PFSK-1 (cell line): ENCODE data around the gene PSME1.

Source experiments
- FOXP2 ChIP-seq: optimal IDR thresholded peaks from 2 replicates; pipeline ENCODE3; 2011; ENCODE audit warnings: borderline replicate concordance, control low read depth, inconsistent platforms; ENCODE audit not compliant: insufficient read depth; ENCODE audit errors: extremely low read length, extremely low read depth
- POLR2AphosphoS5 ChIP-seq: IDR thresholded peaks from 2 replicates; pipeline ENCODE4 v1.6.1; 2012; ENCODE audit warnings: low read depth, mild to moderate bottlenecking, control low read depth, low read length, moderate library complexity
- SIN3A ChIP-seq: IDR thresholded peaks from 2 replicates; pipeline ENCODE4 v1.6.1; 2012; ENCODE audit warnings: mild to moderate bottlenecking, low read length, moderate library complexity, borderline replicate concordance; ENCODE audit not compliant: insufficient read depth
- TAF1 ChIP-seq: IDR thresholded peaks from 2 replicates; pipeline ENCODE4 v1.6.1; 2012; ENCODE audit warnings: low read length, control low read depth, borderline replicate concordance; ENCODE audit not compliant: insufficient read depth
- TF ChIP-seq, protein P1 (sequence below), 2 experiments: IDR thresholded peaks; 2 replicates each; pipeline versions ENCODE4 v1.6.1 to v1.8.0; 2011 to 2012; ENCODE audit warnings: low read depth in 2 of 2, low read length in 2 of 2, control low read depth in 1 of 2, inconsistent platforms in 1 of 2, mild to moderate bottlenecking in 1 of 2, moderate library complexity in 1 of 2; ENCODE audit not compliant: insufficient read depth in 1 of 2

PSME1 gene

DNA sequence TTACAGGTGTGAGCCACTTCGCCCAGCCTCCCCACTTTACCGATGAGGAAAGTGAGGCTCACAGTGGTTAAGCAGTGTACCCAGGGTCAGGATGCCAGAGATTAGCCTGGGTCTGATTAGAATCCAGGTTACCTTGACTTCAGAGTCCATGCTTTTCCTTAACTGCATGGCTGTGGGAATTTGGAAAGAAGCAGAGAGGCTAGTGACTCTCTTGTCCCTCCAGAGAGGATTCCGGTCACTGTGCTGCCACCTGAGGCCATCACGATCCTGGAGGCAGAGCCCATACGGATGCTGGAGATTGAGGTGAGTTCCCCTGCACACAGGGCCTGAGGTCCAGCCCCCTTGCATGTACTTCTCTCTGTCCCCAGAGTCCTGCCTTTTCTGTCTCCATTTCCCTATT lies 40.6 kb downstream of the PSME1 start:
- TF ChIP-seq SIN3A (no peak), FOXP2 (no peak), TAF1 (no peak), POLR2AphosphoS5 (no peak)
- TF ChIP-seq, protein P1, sequence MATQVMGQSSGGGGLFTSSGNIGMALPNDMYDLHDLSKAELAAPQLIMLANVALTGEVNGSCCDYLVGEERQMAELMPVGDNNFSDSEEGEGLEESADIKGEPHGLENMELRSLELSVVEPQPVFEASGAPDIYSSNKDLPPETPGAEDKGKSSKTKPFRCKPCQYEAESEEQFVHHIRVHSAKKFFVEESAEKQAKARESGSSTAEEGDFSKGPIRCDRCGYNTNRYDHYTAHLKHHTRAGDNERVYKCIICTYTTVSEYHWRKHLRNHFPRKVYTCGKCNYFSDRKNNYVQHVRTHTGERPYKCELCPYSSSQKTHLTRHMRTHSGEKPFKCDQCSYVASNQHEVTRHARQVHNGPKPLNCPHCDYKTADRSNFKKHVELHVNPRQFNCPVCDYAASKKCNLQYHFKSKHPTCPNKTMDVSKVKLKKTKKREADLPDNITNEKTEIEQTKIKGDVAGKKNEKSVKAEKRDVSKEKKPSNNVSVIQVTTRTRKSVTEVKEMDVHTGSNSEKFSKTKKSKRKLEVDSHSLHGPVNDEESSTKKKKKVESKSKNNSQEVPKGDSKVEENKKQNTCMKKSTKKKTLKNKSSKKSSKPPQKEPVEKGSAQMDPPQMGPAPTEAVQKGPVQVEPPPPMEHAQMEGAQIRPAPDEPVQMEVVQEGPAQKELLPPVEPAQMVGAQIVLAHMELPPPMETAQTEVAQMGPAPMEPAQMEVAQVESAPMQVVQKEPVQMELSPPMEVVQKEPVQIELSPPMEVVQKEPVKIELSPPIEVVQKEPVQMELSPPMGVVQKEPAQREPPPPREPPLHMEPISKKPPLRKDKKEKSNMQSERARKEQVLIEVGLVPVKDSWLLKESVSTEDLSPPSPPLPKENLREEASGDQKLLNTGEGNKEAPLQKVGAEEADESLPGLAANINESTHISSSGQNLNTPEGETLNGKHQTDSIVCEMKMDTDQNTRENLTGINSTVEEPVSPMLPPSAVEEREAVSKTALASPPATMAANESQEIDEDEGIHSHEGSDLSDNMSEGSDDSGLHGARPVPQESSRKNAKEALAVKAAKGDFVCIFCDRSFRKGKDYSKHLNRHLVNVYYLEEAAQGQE (IDR thresholded peaks at IDR 0.05; ENCODE audit: insufficient read depth in 1 of 2, low read depth in 2 of 2, low read length in 2 of 2), result no peak

DNA sequence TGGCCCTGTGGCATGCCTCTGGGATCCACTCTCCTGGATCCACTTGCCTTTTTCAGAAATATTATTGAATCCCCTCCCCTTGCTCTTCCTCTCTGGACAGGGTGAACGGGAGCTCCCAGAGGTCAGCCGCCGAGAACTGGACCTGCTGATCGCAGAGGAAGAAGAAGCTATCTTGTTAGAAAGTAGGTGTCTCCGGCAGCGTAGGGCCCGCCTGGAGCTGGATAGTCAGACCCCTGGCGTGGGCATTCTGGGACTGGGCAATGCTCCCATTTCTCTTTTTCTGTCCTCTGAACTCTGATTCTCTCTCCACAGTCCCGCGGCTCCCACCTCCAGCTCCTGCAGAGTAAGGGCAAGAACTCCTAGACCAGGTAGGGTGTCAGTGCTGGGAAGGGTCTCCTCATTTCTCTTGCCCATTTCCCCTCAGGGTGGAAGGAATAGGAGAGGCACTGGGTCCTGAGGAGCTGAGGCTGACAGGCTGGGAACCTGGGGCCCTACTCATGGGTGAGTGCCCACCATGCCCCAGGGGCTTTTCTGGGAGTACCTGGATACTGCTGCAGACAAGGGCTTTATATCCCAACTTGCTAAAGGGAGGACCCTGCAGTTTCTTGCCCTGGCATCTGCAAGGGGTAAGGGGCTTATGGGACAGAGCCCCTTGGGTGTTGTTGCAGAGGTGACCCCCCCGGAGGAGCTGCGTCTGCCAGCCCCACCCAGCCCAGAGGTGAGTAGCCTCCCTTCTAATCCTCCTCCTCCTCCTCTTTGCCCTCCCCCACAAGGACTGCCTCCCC lies 41.2 kb downstream of the PSME1 start:
- TF ChIP-seq, protein P1 (IDR thresholded peaks at IDR 0.05; ENCODE audit: insufficient read depth in 1 of 2, low read depth in 2 of 2, low read length in 2 of 2), result no peak
- no peak for TF ChIP-seq FOXP2

DNA sequence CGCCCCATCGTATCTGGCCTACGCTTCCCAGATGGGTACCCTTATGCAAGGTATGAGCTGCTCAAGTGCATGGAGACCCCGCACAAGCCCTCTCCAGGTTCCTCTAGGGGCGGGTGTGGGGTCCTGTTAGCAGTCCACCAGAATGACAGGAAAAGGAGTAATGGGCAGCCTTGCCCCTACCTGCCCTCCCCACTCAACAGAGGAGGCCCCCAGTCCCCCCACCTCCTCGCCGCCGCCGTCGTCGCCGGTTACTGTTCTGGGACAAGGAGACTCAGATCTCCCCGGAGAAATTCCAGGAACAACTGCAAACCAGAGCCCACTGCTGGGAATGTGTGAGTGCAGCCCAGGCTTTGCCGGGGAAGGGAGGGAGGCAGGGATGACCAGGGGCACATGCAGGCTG lies 41.9 kb downstream of the PSME1 start:
- TF ChIP-seq TAF1, result no peak
- no peak for TF ChIP-seq SIN3A
- TF ChIP-seq FOXP2, result no peak
- TF ChIP-seq, protein P1 (IDR thresholded peaks at IDR 0.05; ENCODE audit: insufficient read depth in 1 of 2, low read depth in 2 of 2, low read length in 2 of 2), result no peak
- TF ChIP-seq POLR2AphosphoS5, result no peak

DNA sequence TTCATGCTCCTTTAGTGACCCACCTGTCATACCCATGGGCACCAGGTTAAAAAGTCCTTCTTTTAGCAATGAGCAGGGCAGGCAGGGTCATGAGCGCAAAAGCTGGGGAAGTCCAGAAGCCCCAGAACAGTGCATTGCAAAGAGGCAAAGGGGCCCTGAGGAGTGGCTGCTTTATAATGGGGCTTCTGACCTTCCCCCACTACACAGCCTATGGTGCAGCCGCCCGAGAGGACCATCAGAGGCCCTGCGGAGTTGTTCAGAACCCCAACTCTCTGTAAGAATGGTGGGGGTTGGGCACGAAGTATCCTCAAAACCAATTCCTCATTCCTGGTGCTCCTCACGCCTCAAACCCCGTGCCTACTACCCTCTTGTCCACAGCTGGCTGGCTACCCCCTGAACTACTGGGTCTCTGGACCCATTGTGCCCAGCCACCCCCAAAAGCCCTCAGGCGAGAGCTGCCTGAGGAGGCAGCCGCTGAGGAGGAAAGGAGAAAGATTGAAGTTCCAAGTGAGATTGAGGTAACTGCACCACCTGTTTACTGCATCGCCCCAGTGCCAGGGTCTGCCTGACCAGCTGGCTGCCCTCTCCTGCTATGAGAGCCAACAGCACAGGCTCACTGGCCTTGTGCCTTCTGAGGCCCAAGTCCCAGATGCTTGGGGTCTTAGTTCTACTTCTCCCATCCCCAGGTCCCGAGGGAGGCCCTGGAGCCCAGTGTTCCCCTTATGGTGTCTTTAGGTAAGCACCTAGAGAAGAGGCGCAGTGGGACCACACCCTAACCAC lies 42.6 kb downstream of the PSME1 start:
- TF ChIP-seq POLR2AphosphoS5, result no peak
- TF ChIP-seq FOXP2, result no peak
- TF ChIP-seq, protein P1 (IDR thresholded peaks at IDR 0.05; ENCODE audit: insufficient read depth in 1 of 2, low read depth in 2 of 2, low read length in 2 of 2), result no peak
- no peak for TF ChIP-seq SIN3A
- no peak for TF ChIP-seq TAF1
